Neural progenitor cell (in vitro differentiated cells): ENCODE data around the gene RPA1. TPM values are rescaled to one million over a fixed set of nuclear protein-coding genes. Genes with fewer than 3 reads are reported as not detected.

Experiments used
- DNase-seq: peaks from one replicate; pipeline ENCODE4 v3.0.0-alpha.2; 2016; ENCODE audit warnings: low spot score
- H2AFZ ChIP-seq: fragments of 200-600 bp; sonication (generic); replicated peaks from 2 replicates; pipeline ENCODE4 v1.6.1; 2016; ENCODE audit warnings: antibody characterized with exemption
- H3F3A ChIP-seq: fragments of 200-600 bp; sonication (generic); 2 replicates; pipeline ENCODE4 v1.6.1; 2016; ENCODE audit warnings: antibody characterized with exemption, low read depth
- H3K27ac ChIP-seq: fragments of 200-600 bp; sonication (generic); 2 replicates; pipeline ENCODE4 v1.5.1; 2016; ENCODE audit warnings: mild to moderate bottlenecking
- H3K27me3 ChIP-seq: fragments of 200-600 bp; sonication (generic); 2 replicates; pipeline ENCODE4 v1.6.1; 2016; ENCODE audit warnings: mild to moderate bottlenecking, moderate library complexity
- H3K36me3 ChIP-seq: fragments of 200-600 bp; sonication (generic); 2 replicates; pipeline ENCODE4 v1.5.1; 2016
- H3K4me1 ChIP-seq: fragments of 200-600 bp; sonication (generic); 2 replicates; pipeline ENCODE4 v1.6.1; 2016; ENCODE audit warnings: mixed run types
- H3K4me2 ChIP-seq: fragments of 200-600 bp; sonication (generic); 2 replicates; pipeline ENCODE4 v1.6.1; 2016
- H3K4me3 ChIP-seq: fragments of 200-600 bp; sonication (generic); 2 replicates; pipeline ENCODE4 v1.5.1; 2016
- H3K79me2 ChIP-seq: fragments of 200-600 bp; sonication (generic); 2 replicates; pipeline ENCODE4 v1.6.1; 2016; ENCODE audit warnings: low read depth
- H3K9ac ChIP-seq: fragments of 200-600 bp; sonication (generic); 2 replicates; pipeline ENCODE4 v1.6.1; 2016
- H3K9me3 ChIP-seq: fragments of 200-600 bp; sonication (generic); 2 replicates; pipeline ENCODE4 v1.5.1; 2016; ENCODE audit warnings: low read depth
- H4K20me1 ChIP-seq: fragments of 200-600 bp; sonication (generic); 2 replicates; pipeline ENCODE4 v1.6.1; 2016; ENCODE audit warnings: low read depth
- H3K27ac Mint-ChIP-seq: 3 replicates; pipeline ENCODE4 v1.8.0; 2021; ENCODE audit warnings: mixed read lengths
- H3K27me3 Mint-ChIP-seq: 2 replicates; pipeline ENCODE4 v1.8.0; 2022; ENCODE audit warnings: low read depth, mild to moderate bottlenecking, inconsistent platforms, moderate library complexity, mixed read lengths; ENCODE audit not compliant: insufficient read depth
- H3K36me3 Mint-ChIP-seq: 3 replicates; pipeline ENCODE4 v1.8.0; 2021; ENCODE audit warnings: mixed read lengths
- H3K4me1 Mint-ChIP-seq: 3 replicates; pipeline ENCODE4 v1.8.0; 2021; ENCODE audit warnings: mixed read lengths
- H3K4me3 Mint-ChIP-seq: 3 replicates; pipeline ENCODE4 v1.8.0; 2021; ENCODE audit warnings: mild to moderate bottlenecking, moderate library complexity, mixed read lengths
- H3K9me3 Mint-ChIP-seq: 3 replicates; pipeline ENCODE4 v1.8.0; 2020; ENCODE audit warnings: mixed read lengths
- CTCF ChIP-seq: fragments of 200-600 bp; sonication (generic); IDR thresholded peaks from 2 replicates; pipeline ENCODE4 v1.5.1; 2017; ENCODE audit warnings: antibody characterized with exemption, mild to moderate bottlenecking
- EZH2 ChIP-seq: fragments of 200-600 bp; sonication (generic); IDR thresholded peaks from 2 replicates; pipeline ENCODE4 v1.6.1; 2017; ENCODE audit warnings: antibody characterized with exemption, mild to moderate bottlenecking, moderate library complexity
- EZH2phosphoT487 ChIP-seq: fragments of 200-600 bp; sonication (generic); IDR thresholded peaks from 2 replicates; pipeline ENCODE4 v1.6.1; 2017; ENCODE audit warnings: antibody characterized with exemption
- total RNA-seq: library from RNA; depleted of rRNA; stranded (reverse); fragments of >200 nt; gene quantifications from 2 replicates; pipeline ENCODE4 v1.2.3, GENCODE V29; 2015; ENCODE audit warnings: low replicate concordance

RPA1 gene
- total RNA-seq, 1 donor from 2014 or later, result 94.4 TPM

GRCh38 chr17:1871756-1872155 is 42.0 kb downstream of the RPA1 start:
- no peaks in the 10 kb centered on the region for H3K4me1 ChIP-seq
- peaks cover 3% of the 10 kb centered on the region for H3K4me1 Mint-ChIP-seq
- H3K27me3 Mint-ChIP-seq, result no peaks in the 10 kb centered on the region
- H3K4me3 Mint-ChIP-seq, result no peak overlapping the region
- no peak overlapping the region for H3K4me2 ChIP-seq
- no peak overlapping the region for H3K4me3 ChIP-seq
- H3K27ac ChIP-seq, result no peak overlapping the region
- no peak for TF ChIP-seq EZH2
- TF ChIP-seq EZH2phosphoT487, result no peak
- no peak for TF ChIP-seq CTCF
- peaks cover 12% of the 10 kb centered on the region for H3K36me3 ChIP-seq
- no peaks in the 10 kb centered on the region for H3K9me3 ChIP-seq
- H3F3A ChIP-seq, result peaks cover 3% of the 10 kb centered on the region
- H3K27me3 ChIP-seq, result no peaks in the 10 kb centered on the region
- no peak overlapping the region for H2AFZ ChIP-seq
- no peaks in the 10 kb centered on the region for H3K79me2 ChIP-seq
- DNase-seq, result no peak
- H3K9me3 Mint-ChIP-seq, result no peaks in the 10 kb centered on the region
- H3K9ac ChIP-seq, result no peak overlapping the region
- H4K20me1 ChIP-seq, result peaks cover 6% of the 10 kb centered on the region
- peaks cover 16% of the 10 kb centered on the region for H3K36me3 Mint-ChIP-seq
- H3K27ac Mint-ChIP-seq, result no peak overlapping the region

- Histone ChIP-seq H3K9me3 (no peaks in the 10 kb centered on the region), H3K4me3 (no peak overlapping the region), H3K27ac (no peak overlapping the region), H4K20me1 (peaks cover 6% of the 10 kb centered on the region), H3K27me3 (no peaks in the 10 kb centered on the region), H3K36me3 (peaks cover 15% of the 10 kb centered on the region), H3F3A (peaks cover 3% of the 10 kb centered on the region), H3K4me1 (no peaks in the 10 kb centered on the region), H3K79me2 (no peaks in the 10 kb centered on the region), H3K9ac (no peak overlapping the region), H2AFZ (no peak overlapping the region), H3K4me2 (no peak overlapping the region)
- Mint-ChIP-seq H3K9me3 (no peaks in the 10 kb centered on the region), H3K27ac (no peak overlapping the region), H3K27me3 (no peaks in the 10 kb centered on the region), H3K4me1 (peaks cover 3% of the 10 kb centered on the region), H3K4me3 (no peak overlapping the region), H3K36me3 (peaks cover 20% of the 10 kb centered on the region)
- no peak for TF ChIP-seq EZH2phosphoT487
- no peak for TF ChIP-seq CTCF
- TF ChIP-seq EZH2, result no peak
- no peak for DNase-seq
Measured at GRCh38 chr17:1872254-1872653, 42.4 kb downstream of the RPA1 start.

GRCh38 chr17:1872976-1873375 is 43.2 kb downstream of the RPA1 start:
- peaks cover 2% of the 10 kb centered on the region for H3K4me1 Mint-ChIP-seq
- DNase-seq, result no peak
- H3K36me3 ChIP-seq, result peaks cover 15% of the 10 kb centered on the region
- H3K36me3 Mint-ChIP-seq, result peaks cover 24% of the 10 kb centered on the region
- no peak overlapping the region for H2AFZ ChIP-seq
- no peaks in the 10 kb centered on the region for H3K9me3 ChIP-seq
- no peak overlapping the region for H3K4me3 ChIP-seq
- H3K4me3 Mint-ChIP-seq, result no peak overlapping the region
- TF ChIP-seq EZH2, result no peak
- TF ChIP-seq EZH2phosphoT487, result no peak
- TF ChIP-seq CTCF, result no peak
- H3K9ac ChIP-seq, result no peak overlapping the region
- no peaks in the 10 kb centered on the region for H3K4me1 ChIP-seq
- H3K27me3 ChIP-seq, result no peaks in the 10 kb centered on the region
- no peak overlapping the region for H3K27ac Mint-ChIP-seq
- peaks cover 3% of the 10 kb centered on the region for H3F3A ChIP-seq
- H3K79me2 ChIP-seq, result no peaks in the 10 kb centered on the region
- no peaks in the 10 kb centered on the region for H3K27me3 Mint-ChIP-seq
- H3K27ac ChIP-seq, result no peak overlapping the region
- H3K4me2 ChIP-seq, result no peak overlapping the region
- H3K9me3 Mint-ChIP-seq, result no peaks in the 10 kb centered on the region
- H4K20me1 ChIP-seq, result no peaks in the 10 kb centered on the region
